ENCODE measurements around the gene GALNT13. TPM values are rescaled to one million over a fixed set of nuclear protein-coding genes. Genes with fewer than 3 reads are reported as not detected.

GALNT13 gene
- total RNA-seq, 1 donor from 2014 or later, result 0.13 TPM

GRCh38 chr2:153971250-153971649 is 99.5 kb downstream of the GALNT13 start:
- Mint-ChIP-seq H3K4me1 (ENCODE audit: unreplicated experiment) (peaks cover 13% of the 10 kb centered on the region), H3K27ac (ENCODE audit: unreplicated experiment) (peak overlapping the region; percentile 31), H3K27me3 (ENCODE audit: unreplicated experiment) (no peaks in the 10 kb centered on the region), H3K9me3 (ENCODE audit: unreplicated experiment) (no peaks in the 10 kb centered on the region), H3K4me3 (ENCODE audit: unreplicated experiment) (no peak overlapping the region), H3K36me3 (ENCODE audit: unreplicated experiment) (no peaks in the 10 kb centered on the region)
- DNase-seq (ENCODE audit: extremely low spot score, unreplicated experiment), result no peak
- no peak for TF ChIP-seq CTCF (IDR thresholded peaks at IDR 0.05)

- no peaks in the 10 kb centered on the region for H3K9me3 Mint-ChIP-seq (ENCODE audit: unreplicated experiment)
- H3K4me3 Mint-ChIP-seq (ENCODE audit: unreplicated experiment), result no peak overlapping the region
- H3K27ac Mint-ChIP-seq (ENCODE audit: unreplicated experiment), result no peak overlapping the region
- no peaks in the 10 kb centered on the region for H3K27me3 Mint-ChIP-seq (ENCODE audit: unreplicated experiment)
- H3K36me3 Mint-ChIP-seq (ENCODE audit: unreplicated experiment), result no peaks in the 10 kb centered on the region
- no peak for DNase-seq (ENCODE audit: extremely low spot score, unreplicated experiment)
- peaks cover 13% of the 10 kb centered on the region for H3K4me1 Mint-ChIP-seq (ENCODE audit: unreplicated experiment)
- TF ChIP-seq CTCF (IDR thresholded peaks at IDR 0.05), result peak; percentile 30
Measured at GRCh38 chr2:153971855-153972254, 100.1 kb downstream of the GALNT13 start.

GRCh38 chr2:153972412-153972811 is 100.7 kb downstream of the GALNT13 start:
- no peak for TF ChIP-seq CTCF (IDR thresholded peaks at IDR 0.05)
- no peak overlapping the region for H3K27ac Mint-ChIP-seq (ENCODE audit: unreplicated experiment)
- DNase-seq (ENCODE audit: extremely low spot score, unreplicated experiment), result no peak
- H3K4me3 Mint-ChIP-seq (ENCODE audit: unreplicated experiment), result no peak overlapping the region
- no peaks in the 10 kb centered on the region for H3K9me3 Mint-ChIP-seq (ENCODE audit: unreplicated experiment)
- H3K4me1 Mint-ChIP-seq (ENCODE audit: unreplicated experiment), result peaks cover 13% of the 10 kb centered on the region
- H3K27me3 Mint-ChIP-seq (ENCODE audit: unreplicated experiment), result no peaks in the 10 kb centered on the region
- no peaks in the 10 kb centered on the region for H3K36me3 Mint-ChIP-seq (ENCODE audit: unreplicated experiment)

GRCh38 chr2:153986488-153987229 is 114.9 kb downstream of the GALNT13 start:
- Mint-ChIP-seq H3K4me3 (ENCODE audit: unreplicated experiment) (no peak overlapping the region), H3K9me3 (ENCODE audit: unreplicated experiment) (no peaks in the 10 kb centered on the region), H3K36me3 (ENCODE audit: unreplicated experiment) (no peaks in the 10 kb centered on the region), H3K4me1 (ENCODE audit: unreplicated experiment) (peaks cover 24% of the 10 kb centered on the region), H3K27ac (ENCODE audit: unreplicated experiment) (peak overlapping the region; percentile 60), H3K27me3 (ENCODE audit: unreplicated experiment) (no peaks in the 10 kb centered on the region)
- no peak for TF ChIP-seq CTCF (IDR thresholded peaks at IDR 0.05)
- DNase-seq (ENCODE audit: extremely low spot score, unreplicated experiment), result no peak

GRCh38 chr2:153990771-153991170 is 119.0 kb downstream of the GALNT13 start:
- Mint-ChIP-seq H3K4me3 (ENCODE audit: unreplicated experiment) (no peak overlapping the region), H3K36me3 (ENCODE audit: unreplicated experiment) (no peaks in the 10 kb centered on the region), H3K27me3 (ENCODE audit: unreplicated experiment) (no peaks in the 10 kb centered on the region), H3K27ac (ENCODE audit: unreplicated experiment) (no peak overlapping the region), H3K4me1 (ENCODE audit: unreplicated experiment) (peaks cover 22% of the 10 kb centered on the region), H3K9me3 (ENCODE audit: unreplicated experiment) (peaks cover 3% of the 10 kb centered on the region)
- no peak for DNase-seq (ENCODE audit: extremely low spot score, unreplicated experiment)
- no peak for TF ChIP-seq CTCF (IDR thresholded peaks at IDR 0.05)
